NCI-H2227 (cell line): ENCODE data around the gene PARP1.
"Not testable (repeated sequence)": the region's sequence is repeated elsewhere in the genome, so short reads cannot be mapped to it uniquely, and the experiment has no call there.

Experiments used
- DNase-seq: peaks from one replicate; lab custom pipeline; 2025; ENCODE audit not compliant: unreplicated experiment; lab: John Stamatoyannopoulos, UW

The PARP1 gene

GRCh38 chr1:226355016-226355415 lies 52.9 kb downstream of the PARP1 start:
- DNase-seq = no peak

- DNase-seq = no peak
Observed at GRCh38 chr1:226353698-226354525, 54.0 kb downstream of the PARP1 start.

- no peak for DNase-seq
Observed at GRCh38 chr1:226351709-226352108, 56.2 kb downstream of the PARP1 start.

GRCh38 chr1:226350519-226350865 lies 57.4 kb downstream of the PARP1 start:
- no peak for DNase-seq

- DNase-seq = no peak
Observed at GRCh38 chr1:226349801-226350518, 57.9 kb downstream of the PARP1 start.

- DNase-seq = no peak
Observed at GRCh38 chr1:226349081-226349480, 58.8 kb downstream of the PARP1 start.

GRCh38 chr1:226344441-226345259 lies 63.2 kb downstream of the PARP1 start:
- DNase-seq = no peak

- no peak for DNase-seq
Observed at GRCh38 chr1:226342656-226343055, 65.2 kb downstream of the PARP1 start.

- DNase-seq = not testable (repeated sequence)
Observed at GRCh38 chr1:226340111-226340510, 67.8 kb downstream of the PARP1 start.

GRCh38 chr1:226337276-226337875 lies 70.5 kb downstream of the PARP1 start:
- DNase-seq = no peak

GRCh38 chr1:226335661-226336060 lies 72.2 kb downstream of the PARP1 start:
- DNase-seq = no peak

- no peak for DNase-seq
Observed at GRCh38 chr1:226332947-226333346, 74.9 kb downstream of the PARP1 start.

GRCh38 chr1:226329237-226329636 lies 78.7 kb downstream of the PARP1 start:
- no peak for DNase-seq

- no peak for DNase-seq
Observed at GRCh38 chr1:226327761-226328162, 80.1 kb downstream of the PARP1 start.

- no peak for DNase-seq
Observed at GRCh38 chr1:226325178-226325577, 82.7 kb downstream of the PARP1 start.

- DNase-seq = no peak
Observed at GRCh38 chr1:226324479-226324878, 83.4 kb downstream of the PARP1 start.

- DNase-seq = no peak
Observed at GRCh38 chr1:226322986-226323385, 84.9 kb downstream of the PARP1 start.

GRCh38 chr1:226320930-226321329 lies 87.0 kb downstream of the PARP1 start:
- no peak for DNase-seq

GRCh38 chr1:226318471-226318870 lies 89.4 kb downstream of the PARP1 start:
- no peak for DNase-seq

- DNase-seq = no peak
Observed at GRCh38 chr1:226314055-226314454, 93.8 kb downstream of the PARP1 start.

- no peak for DNase-seq
Observed at GRCh38 chr1:226312065-226312464, 95.8 kb downstream of the PARP1 start.
